Endothelial cell of hepatic sinusoid (primary cell): ENCODE measurements around the gene SLC5A6.

ENCODE experiments used
- in situ Hi-C: cut with HindIII; loops from 2 replicates; pipeline ENCODE4 v1.10.0; 2017; ENCODE audit warnings: low sequenced_read_pairs

The SLC5A6 gene

DNA sequence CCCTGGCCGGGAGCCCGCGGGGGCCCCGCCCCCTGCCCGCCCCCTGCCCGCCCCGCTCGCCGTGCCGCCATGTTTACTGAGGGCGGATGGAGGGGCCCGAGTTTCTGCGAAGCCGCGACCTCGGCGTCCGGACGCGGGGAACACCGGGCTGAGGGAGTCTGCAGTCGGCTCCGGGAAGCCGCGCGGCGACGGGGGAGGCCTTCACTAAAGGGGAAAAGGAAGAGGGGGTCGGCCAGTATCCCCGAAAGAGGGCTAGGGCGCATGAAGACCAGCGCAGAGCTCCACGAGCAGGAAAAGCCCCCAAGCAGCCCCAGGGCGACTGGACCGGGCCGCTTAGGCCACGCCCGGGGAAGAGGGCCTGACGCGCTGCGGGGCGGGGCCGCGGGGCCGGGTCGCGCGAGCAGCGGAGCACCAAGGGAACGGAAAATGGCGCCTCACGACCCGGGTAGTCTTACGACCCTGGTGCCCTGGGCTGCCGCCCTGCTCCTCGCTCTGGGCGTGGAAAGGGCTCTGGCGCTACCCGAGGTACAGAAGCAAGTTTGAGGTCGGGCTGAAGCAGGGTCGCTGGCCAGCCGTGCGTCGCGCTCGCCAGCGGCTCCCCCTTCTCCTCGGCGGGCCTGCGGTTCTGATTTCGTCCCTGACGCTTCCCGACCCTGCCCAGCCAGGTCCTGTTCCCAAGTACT lies at the start of gene SLC5A6, which contains the start of gene ATRAID:
Gene SLC5A6, minus strand, starts transcription at position 326 of the 683 bp plus-strand sequence. CDS start 4,618 bp downstream, outside the sequence.
Gene ATRAID, plus strand, starts transcription at position 99 of the 683 bp plus-strand sequence. Its CDS starts 328 bp downstream, at position 427.
- in situ Hi-C loops, result no loop called here

GRCh38 chr2:27261241-27261925 lies 49.3 kb upstream of the SLC5A6 start:
- in situ Hi-C loops, result no loop called here

DNA sequence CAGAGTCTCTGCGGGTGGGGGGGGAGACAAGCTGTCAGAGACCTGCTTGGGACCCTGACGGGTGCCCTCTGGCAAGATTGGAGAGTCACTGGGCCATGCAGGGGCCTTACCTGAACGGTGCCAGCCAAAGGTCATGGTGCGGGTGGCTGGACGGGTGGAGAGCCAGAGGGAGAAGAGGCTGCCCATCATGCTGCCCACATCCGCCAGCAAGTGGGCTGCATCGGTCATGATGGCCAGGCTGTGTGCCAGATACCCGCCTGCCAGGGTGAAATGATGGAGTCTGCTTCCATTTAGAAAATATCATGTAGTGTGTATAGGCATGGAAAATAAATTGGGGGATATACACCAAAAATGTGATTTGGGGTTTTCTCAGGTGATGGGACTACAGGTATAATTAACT lies 46.0 kb upstream of the SLC5A6 start:
- in situ Hi-C loops, result no loop called here

- in situ Hi-C loops, result no loop called here
Measured at GRCh38 chr2:27256855-27257454, 44.9 kb upstream of the SLC5A6 start.

GRCh38 chr2:27255660-27256059 lies 43.6 kb upstream of the SLC5A6 start:
- in situ Hi-C loops, result no loop called here

- in situ Hi-C loops, result no loop called here
Measured at GRCh38 chr2:27255187-27255586, 43.1 kb upstream of the SLC5A6 start.

GRCh38 chr2:27251766-27252165 lies 39.7 kb upstream of the SLC5A6 start:
- in situ Hi-C loops, result no loop called here

DNA sequence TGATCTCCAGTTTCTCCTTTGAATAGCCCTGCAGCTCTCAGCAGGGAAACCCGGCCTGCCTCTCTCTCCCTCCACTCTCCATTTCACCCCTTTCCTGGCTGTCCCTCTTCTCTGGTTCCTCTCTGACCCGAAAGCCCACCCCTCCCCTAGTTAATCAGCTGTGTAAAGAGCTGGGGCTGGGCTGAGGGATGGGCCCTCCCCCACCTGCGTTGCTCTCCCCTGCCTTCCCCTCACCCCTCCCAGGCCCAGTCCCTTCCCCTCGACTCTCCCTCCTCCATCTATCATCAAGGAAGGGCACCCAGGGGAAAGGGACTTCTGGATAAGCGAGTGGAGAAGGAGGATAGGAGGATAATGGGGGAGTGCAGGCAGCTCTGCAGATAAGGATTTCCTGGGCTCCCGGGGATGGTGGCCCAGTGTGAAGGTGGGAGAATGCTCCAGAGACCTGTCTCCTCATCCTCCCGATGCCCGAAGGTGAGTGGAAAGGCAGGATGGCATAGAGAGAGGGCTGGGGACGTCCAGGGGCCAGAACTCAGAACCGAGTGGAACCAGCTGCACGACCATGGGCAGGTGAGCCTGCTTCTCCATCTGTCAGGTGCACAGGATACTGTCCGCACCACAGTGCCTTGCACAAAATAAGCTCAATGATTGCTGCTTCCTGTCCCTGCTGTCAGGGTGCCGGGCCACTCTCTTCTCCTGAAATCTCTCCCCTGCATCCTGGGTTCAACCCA lies 38.7 kb upstream of the SLC5A6 start:
- in situ Hi-C loops, result no loop called here

- in situ Hi-C loops, result loop anchor here (5.0 kb wide), 1 partner anchor 83 kb away; no protein-coding TSS in a partner anchor
Measured at GRCh38 chr2:27249891-27250651, 38.0 kb upstream of the SLC5A6 start.

- in situ Hi-C loops, result loop anchor here (5.0 kb wide), 1 partner anchor 82 kb away; no protein-coding TSS in a partner anchor
Measured at GRCh38 chr2:27249159-27249890, 37.3 kb upstream of the SLC5A6 start.

GRCh38 chr2:27247893-27248292 lies 35.8 kb upstream of the SLC5A6 start:
- in situ Hi-C loops, result loop anchor here (5.0 kb wide), 1 partner anchor 81 kb away; no protein-coding TSS in a partner anchor

GRCh38 chr2:27245626-27246025 lies 33.6 kb upstream of the SLC5A6 start:
- in situ Hi-C loops, result loop anchor here (5.0 kb wide), 1 partner anchor 78 kb away; no protein-coding TSS in a partner anchor

DNA sequence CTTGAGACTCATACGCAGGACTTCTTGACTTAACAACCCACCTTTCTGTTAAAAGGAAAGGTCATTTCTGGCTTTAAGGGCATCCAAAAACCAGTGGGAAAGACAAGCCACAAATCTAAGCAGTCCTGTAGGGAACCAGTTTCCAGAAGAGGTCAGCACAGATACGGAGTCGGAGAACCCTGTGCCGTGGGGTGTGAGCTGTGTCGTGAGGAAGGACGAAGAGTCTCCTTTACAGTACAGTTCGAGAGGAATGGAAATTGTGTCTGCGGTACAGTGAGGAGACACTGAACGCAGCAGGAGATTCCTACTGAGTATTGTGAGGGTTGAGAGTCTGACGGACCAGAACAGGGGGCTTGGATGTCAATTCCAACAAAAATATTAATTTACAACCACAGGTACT lies 33.0 kb upstream of the SLC5A6 start:
- in situ Hi-C loops, result loop anchor here (5.0 kb wide), 1 partner anchor 78 kb away; no protein-coding TSS in a partner anchor

- in situ Hi-C loops, result no loop called here
Measured at GRCh38 chr2:27243391-27244130, 31.5 kb upstream of the SLC5A6 start.

DNA sequence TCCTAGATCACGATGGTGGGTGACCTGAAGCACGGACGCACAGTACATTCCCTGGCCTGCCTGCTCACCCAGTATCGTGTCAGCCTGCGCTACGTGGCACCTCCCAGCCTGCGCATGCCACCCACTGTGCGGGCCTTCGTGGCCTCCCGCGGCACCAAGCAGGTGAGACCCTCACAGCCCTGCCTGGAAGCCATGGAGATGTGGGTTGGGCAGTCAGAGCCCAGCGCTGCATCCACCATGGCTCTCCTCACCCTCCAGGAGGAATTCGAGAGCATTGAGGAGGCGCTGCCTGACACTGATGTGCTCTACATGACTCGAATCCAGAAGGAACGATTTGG lies 30.5 kb upstream of the SLC5A6 start:
- in situ Hi-C loops, result no loop called here

GRCh38 chr2:27241761-27242613 lies 29.9 kb upstream of the SLC5A6 start:
- in situ Hi-C loops, result no loop called here

GRCh38 chr2:27240406-27240805 lies 28.3 kb upstream of the SLC5A6 start:
- in situ Hi-C loops, result no loop called here

DNA sequence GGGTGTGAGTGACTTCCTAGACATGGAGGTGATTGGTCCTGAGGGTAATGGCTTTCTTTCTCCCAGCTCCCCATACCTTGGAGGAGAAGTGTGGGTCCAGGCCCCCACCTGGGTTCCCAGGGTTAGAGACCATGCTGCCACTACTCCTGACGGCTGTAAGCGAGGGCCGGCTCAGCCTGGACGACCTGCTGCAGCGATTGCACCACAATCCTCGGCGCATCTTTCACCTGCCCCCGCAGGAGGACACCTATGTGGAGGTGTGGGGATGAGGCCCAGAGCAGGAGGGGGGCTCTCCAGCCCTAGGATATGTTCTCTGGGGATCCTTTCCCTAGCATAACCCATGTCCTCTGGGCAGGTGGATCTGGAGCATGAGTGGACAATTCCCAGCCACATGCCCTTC lies 26.9 kb upstream of the SLC5A6 start:
- in situ Hi-C loops, result no loop called here
